Measurements from ENCODE around the gene SAG.

The SAG gene

DNA sequence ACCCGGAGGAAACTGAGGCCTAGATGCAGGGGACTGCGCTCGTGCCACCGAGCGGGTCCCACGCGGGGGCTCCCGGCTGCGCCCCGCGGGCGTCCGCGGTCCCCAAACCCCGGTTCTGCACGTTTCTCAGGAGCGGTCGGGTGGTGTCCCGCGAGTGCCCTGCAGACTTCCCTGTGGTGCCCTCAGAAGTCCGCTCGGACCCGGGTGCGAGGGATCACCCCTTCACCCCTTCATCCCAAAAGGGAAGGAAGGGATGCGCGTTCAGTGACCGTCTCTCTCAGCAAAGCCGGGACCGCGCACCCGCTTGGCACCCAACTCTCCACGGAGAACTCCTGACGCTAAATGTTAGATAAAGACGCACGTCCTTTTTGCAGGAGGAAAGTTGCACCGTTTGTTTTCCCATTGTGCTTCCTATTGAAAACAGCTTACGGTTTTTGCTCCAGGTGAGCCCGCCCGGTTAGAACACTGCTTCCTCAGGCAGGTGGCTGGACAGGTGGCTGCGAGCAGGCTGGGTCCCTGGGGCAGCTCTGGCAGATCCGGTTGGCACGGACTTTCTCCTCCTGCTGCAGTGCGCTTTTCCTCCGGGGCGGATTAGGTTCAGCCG is 47.5 kb downstream of the SAG start:
- H3K4me1 Mint-ChIP-seq = peaks cover 74% of the 10 kb centered on the region
- H3K27me3 Mint-ChIP-seq (ENCODE audit: low read depth, poor library complexity) = peaks cover 11% of the 10 kb centered on the region

DNA sequence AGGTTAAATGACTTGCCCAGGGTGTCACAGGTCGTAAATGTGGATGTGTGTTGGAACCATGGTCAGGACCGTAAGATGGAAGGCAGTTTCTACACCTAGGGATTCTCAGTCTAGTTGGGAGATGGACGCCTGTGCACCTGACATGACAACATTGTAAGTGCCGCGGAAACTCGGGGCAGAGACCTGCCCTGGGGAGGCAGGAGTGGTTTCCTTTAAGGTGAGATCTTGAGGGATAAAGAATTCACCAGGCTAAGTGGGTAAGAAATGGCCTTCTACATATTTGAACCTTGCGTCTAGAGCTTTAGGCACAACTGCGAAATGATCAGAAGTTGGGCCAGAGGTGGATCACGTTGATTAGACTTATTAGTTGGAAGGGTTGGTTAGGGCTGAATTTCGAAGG is 48.3 kb downstream of the SAG start:
- H3K4me1 Mint-ChIP-seq = peaks cover 72% of the 10 kb centered on the region
- H3K27me3 Mint-ChIP-seq (ENCODE audit: low read depth, poor library complexity) = peaks cover 11% of the 10 kb centered on the region

More for the DNA sequence above, 47.5 kb downstream of the SAG start:
- TF ChIP-seq CTCF (IDR thresholded peaks at IDR 0.05) = no peak
- Mint-ChIP-seq H3K27ac (no peak overlapping the region), H3K9me3 (peaks cover 8% of the 10 kb centered on the region), H3K36me3 (ENCODE audit: low read depth) (peaks cover 12% of the 10 kb centered on the region), H3K4me3 (peak overlapping the region; percentile 87)
- no peak for DNase-seq

GRCh38 chr2:233356546-233357308 is 49.1 kb downstream of the SAG start:
- peaks cover 14% of the 10 kb centered on the region for H3K27me3 Mint-ChIP-seq (ENCODE audit: low read depth, poor library complexity)
- no peak for TF ChIP-seq CTCF (IDR thresholded peaks at IDR 0.05)
- H3K27ac Mint-ChIP-seq = no peak overlapping the region

More for the DNA sequence above, 48.3 kb downstream of the SAG start:
- no peak for TF ChIP-seq CTCF (IDR thresholded peaks at IDR 0.05)
- no peak for DNase-seq
- Mint-ChIP-seq H3K4me3 (peak overlapping the region; percentile 87), H3K9me3 (peaks cover 8% of the 10 kb centered on the region), H3K36me3 (ENCODE audit: low read depth) (peaks cover 12% of the 10 kb centered on the region), H3K27ac (no peak overlapping the region)

DNA sequence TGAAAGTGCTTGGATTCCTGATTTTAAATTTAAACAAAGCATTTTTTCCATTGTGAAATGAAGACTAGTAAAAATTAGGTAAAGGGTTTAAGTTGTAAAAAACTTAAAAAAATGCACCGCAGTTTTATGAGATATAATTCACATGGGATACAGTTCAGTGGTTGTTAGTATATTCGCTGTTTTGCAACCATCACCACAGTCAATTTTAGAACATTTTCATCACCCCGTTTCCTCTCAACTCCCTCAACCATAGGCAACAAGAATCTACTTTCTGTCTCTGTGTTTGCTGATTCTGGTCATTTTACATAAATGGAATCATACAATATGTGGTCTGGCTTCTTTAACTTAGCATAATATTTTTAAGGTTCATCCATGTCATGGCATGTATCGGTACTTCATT is 50.7 kb downstream of the SAG start:
- no peak for TF ChIP-seq CTCF (IDR thresholded peaks at IDR 0.05)
- Mint-ChIP-seq H3K36me3 (ENCODE audit: low read depth) (peaks cover 31% of the 10 kb centered on the region), H3K4me1 (peaks cover 55% of the 10 kb centered on the region), H3K27ac (no peak overlapping the region), H3K9me3 (peaks cover 5% of the 10 kb centered on the region), H3K27me3 (ENCODE audit: low read depth, poor library complexity) (peaks cover 10% of the 10 kb centered on the region), H3K4me3 (no peak overlapping the region)
- DNase-seq = no peak

More at GRCh38 chr2:233356546-233357308, 49.1 kb downstream of the SAG start:
- DNase-seq = no peak
- H3K9me3 Mint-ChIP-seq = peaks cover 8% of the 10 kb centered on the region
- H3K4me1 Mint-ChIP-seq = peaks cover 70% of the 10 kb centered on the region
- peak overlapping the region; percentile 87 for H3K4me3 Mint-ChIP-seq
- H3K36me3 Mint-ChIP-seq (ENCODE audit: low read depth) = peaks cover 16% of the 10 kb centered on the region

DNA sequence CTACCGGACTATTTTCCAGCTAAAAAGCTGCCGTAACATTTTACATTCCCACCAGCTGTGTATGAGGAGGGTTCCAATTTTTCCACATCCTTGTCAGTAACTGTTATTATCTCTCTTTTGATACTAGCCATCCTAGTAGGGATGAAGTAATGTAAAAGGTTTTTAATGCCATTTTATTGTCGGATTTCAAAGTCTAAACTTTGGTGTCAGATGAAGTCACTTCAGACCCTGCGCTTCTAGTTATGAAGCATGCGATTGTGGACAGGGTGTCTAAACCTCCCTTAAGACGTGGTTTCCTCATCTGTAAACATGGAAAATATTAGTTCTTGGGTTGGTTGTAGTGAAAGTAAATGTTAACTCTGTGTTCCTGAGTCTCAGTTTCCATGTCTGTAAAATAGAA is 51.3 kb downstream of the SAG start:
- H3K27ac Mint-ChIP-seq = no peak overlapping the region
- peaks cover 10% of the 10 kb centered on the region for H3K27me3 Mint-ChIP-seq (ENCODE audit: low read depth, poor library complexity)
- peaks cover 37% of the 10 kb centered on the region for H3K36me3 Mint-ChIP-seq (ENCODE audit: low read depth)
- H3K4me1 Mint-ChIP-seq = peaks cover 49% of the 10 kb centered on the region
- TF ChIP-seq CTCF (IDR thresholded peaks at IDR 0.05) = no peak
- H3K4me3 Mint-ChIP-seq = no peak overlapping the region
- no peak for DNase-seq
- peaks cover 9% of the 10 kb centered on the region for H3K9me3 Mint-ChIP-seq

Data from nephron progenitor cell (in vitro differentiated cells).